HEK293 (cell line): ENCODE data around the gene NTN5.

Source experiments
- GLIS1 ChIP-seq: fragments of 450-650 bp; formaldehyde crosslinking; IDR thresholded peaks from 2 replicates; pipeline ENCODE4 v1.5.1; 2016; ENCODE audit warnings: missing biosample characterization, missing genetic modification characterization
- HIC1 ChIP-seq: fragments of 450-650 bp; formaldehyde crosslinking; IDR thresholded peaks from 2 replicates; pipeline ENCODE4 v1.5.1; 2016; ENCODE audit warnings: missing biosample characterization, missing genetic modification characterization
- IKZF3 ChIP-seq: fragments of 450-650 bp; IDR thresholded peaks from 2 replicates; pipeline ENCODE4 v1.5.0; 2018; ENCODE audit warnings: missing biosample characterization, mild to moderate bottlenecking, missing genetic modification characterization, moderate library complexity
- KLF10 ChIP-seq: fragments of 450-650 bp; IDR thresholded peaks from 2 replicates; pipeline ENCODE4 v1.5.1; 2018; ENCODE audit warnings: missing biosample characterization, mild to moderate bottlenecking, missing genetic modification characterization
- KLF7 ChIP-seq: fragments of 450-650 bp; formaldehyde crosslinking; IDR thresholded peaks from 2 replicates; pipeline ENCODE4 v1.5.1; 2016; ENCODE audit warnings: missing biosample characterization, missing genetic modification characterization, borderline replicate concordance
- KLF9 ChIP-seq: fragments of 450-650 bp; formaldehyde crosslinking; IDR thresholded peaks from 2 replicates; pipeline ENCODE4 v1.5.1; 2016; ENCODE audit warnings: missing biosample characterization, missing genetic modification characterization, low read depth
- OSR2 ChIP-seq: fragments of 450-650 bp; formaldehyde crosslinking; IDR thresholded peaks from 2 replicates; pipeline ENCODE4 v1.5.1; 2016; ENCODE audit warnings: missing biosample characterization, missing genetic modification characterization
- OVOL3 ChIP-seq: fragments of 450-650 bp; formaldehyde crosslinking; IDR thresholded peaks from 2 replicates; pipeline ENCODE4 v1.5.1; 2016; ENCODE audit warnings: missing biosample characterization, missing genetic modification characterization
- PRDM10 ChIP-seq: fragments of 450-650 bp; formaldehyde crosslinking; IDR thresholded peaks from 2 replicates; pipeline ENCODE4 v1.5.1; 2016; ENCODE audit warnings: missing biosample characterization, missing genetic modification characterization
- SCRT1 ChIP-seq: fragments of 450-650 bp; formaldehyde crosslinking; IDR thresholded peaks from 2 replicates; pipeline ENCODE4 v1.5.1; 2016; ENCODE audit warnings: missing biosample characterization, missing genetic modification characterization, borderline replicate concordance
- SP2 ChIP-seq: fragments of 450-650 bp; formaldehyde crosslinking; IDR thresholded peaks from 2 replicates; pipeline ENCODE4 v1.5.1; 2016; ENCODE audit warnings: missing biosample characterization, missing genetic modification characterization
- SP3 ChIP-seq: fragments of 450-650 bp; formaldehyde crosslinking; IDR thresholded peaks from 2 replicates; pipeline ENCODE4 v1.5.1; 2016; ENCODE audit warnings: missing biosample characterization, missing genetic modification characterization
- YY1 ChIP-seq: fragments of 450-650 bp; formaldehyde crosslinking; IDR thresholded peaks from 2 replicates; pipeline ENCODE4 v1.5.1; 2018; ENCODE audit warnings: missing biosample characterization, missing genetic modification characterization
- ZBTB10 ChIP-seq: fragments of 450-650 bp; formaldehyde crosslinking; IDR thresholded peaks from 2 replicates; pipeline ENCODE4 v1.5.1; 2016; ENCODE audit warnings: missing biosample characterization, missing genetic modification characterization
- ZBTB20 ChIP-seq: fragments of 450-650 bp; formaldehyde crosslinking; IDR thresholded peaks from 2 replicates; pipeline ENCODE4 v1.5.1; 2016; ENCODE audit warnings: missing biosample characterization, missing genetic modification characterization
- ZEB2 ChIP-seq: fragments of 450-650 bp; formaldehyde crosslinking; IDR thresholded peaks from 2 replicates; pipeline ENCODE4 v1.5.1; 2016; ENCODE audit warnings: missing biosample characterization, missing genetic modification characterization
- ZFHX2 ChIP-seq: fragments of 450-650 bp; formaldehyde crosslinking; conservative IDR thresholded peaks from 2 replicates; pipeline ENCODE4 v1.5.1; 2016; ENCODE audit warnings: missing biosample characterization, missing genetic modification characterization
- ZFP3 ChIP-seq: fragments of 450-650 bp; formaldehyde crosslinking; IDR thresholded peaks from 2 replicates; pipeline ENCODE4 v1.5.1; 2016; ENCODE audit warnings: low read depth, missing biosample characterization, missing genetic modification characterization
- ZFP37 ChIP-seq: fragments of 450-650 bp; formaldehyde crosslinking; IDR thresholded peaks from 2 replicates; pipeline ENCODE4 v1.5.1; 2016; ENCODE audit warnings: missing biosample characterization, missing genetic modification characterization
- ZNF132 ChIP-seq: fragments of 450-650 bp; formaldehyde crosslinking; IDR thresholded peaks from 2 replicates; pipeline ENCODE4 v1.5.1; 2017; ENCODE audit warnings: missing biosample characterization, missing genetic modification characterization, borderline replicate concordance
- ZNF18 ChIP-seq: fragments of 450-650 bp; formaldehyde crosslinking; IDR thresholded peaks from 2 replicates; pipeline ENCODE4 v1.5.1; 2016; ENCODE audit warnings: missing biosample characterization, missing genetic modification characterization
- ZNF223 ChIP-seq: fragments of 450-650 bp; formaldehyde crosslinking; IDR thresholded peaks from 2 replicates; pipeline ENCODE4 v1.5.1; 2016; ENCODE audit warnings: missing biosample characterization, missing genetic modification characterization
- ZNF239 ChIP-seq: fragments of 450-650 bp; formaldehyde crosslinking; IDR thresholded peaks from 2 replicates; pipeline ENCODE4 v1.5.1; 2016; ENCODE audit warnings: missing biosample characterization, missing genetic modification characterization
- ZNF24 ChIP-seq: fragments of 450-650 bp; formaldehyde crosslinking; IDR thresholded peaks from 2 replicates; pipeline ENCODE4 v1.5.1; 2016; ENCODE audit warnings: missing biosample characterization, missing genetic modification characterization
- ZNF324 ChIP-seq: fragments of 450-650 bp; formaldehyde crosslinking; IDR thresholded peaks from 2 replicates; pipeline ENCODE4 v1.5.1; 2016; ENCODE audit warnings: missing biosample characterization, missing genetic modification characterization
- ZNF341 ChIP-seq: fragments of 450-650 bp; formaldehyde crosslinking; IDR thresholded peaks from 2 replicates; pipeline ENCODE4; 2016; ENCODE audit warnings: low read depth, missing biosample characterization, missing genetic modification characterization
- ZNF354C ChIP-seq: fragments of 450-650 bp; formaldehyde crosslinking; IDR thresholded peaks from 2 replicates; pipeline ENCODE4 v1.5.1; 2016; ENCODE audit warnings: missing biosample characterization, missing genetic modification characterization, low read depth, borderline replicate concordance
- ZNF510 ChIP-seq: fragments of 450-650 bp; formaldehyde crosslinking; IDR thresholded peaks from 2 replicates; pipeline ENCODE4 v1.5.1; 2018; ENCODE audit warnings: mild to moderate bottlenecking, missing genetic modification characterization, missing biosample characterization; ENCODE audit not compliant: insufficient replicate concordance
- ZNF561 ChIP-seq: fragments of 450-650 bp; IDR thresholded peaks from 2 replicates; pipeline ENCODE4 v1.5.1; 2018; ENCODE audit warnings: missing biosample characterization, missing genetic modification characterization, borderline replicate concordance
- ZNF837 ChIP-seq: fragments of 450-650 bp; formaldehyde crosslinking; IDR thresholded peaks from 2 replicates; pipeline ENCODE4 v1.5.1; 2016; ENCODE audit warnings: missing biosample characterization, missing genetic modification characterization

NTN5 gene

GRCh38 chr19:48614436-48615230, 58.2 kb downstream of the NTN5 start, which contains the start of gene FAM83E (continued):
- peak; percentile 85; the same call in 1 of the 2 replicates for TF ChIP-seq HIC1
- no peak for TF ChIP-seq ZNF132
- no peak for TF ChIP-seq ZNF354C (tag by site-specific recombination)
- TF ChIP-seq SP3, result peak; percentile 83
- peak; percentile 100 for TF ChIP-seq GLIS1 (tag by site-specific recombination)
- TF ChIP-seq SCRT1 (tag by site-specific recombination), result no peak
- TF ChIP-seq ZEB2 (tag by site-specific recombination), result peak; percentile 86
- peak; percentile 45; the same call in 1 of the 2 replicates for TF ChIP-seq ZBTB10
- TF ChIP-seq IKZF3 (tag by site-specific recombination), result peak; percentile 88
- TF ChIP-seq KLF7 (tag by site-specific recombination), result peak; percentile 85
- 0 out of 2 replicates have a peak, but pooled peaks have one; percentile 34 for TF ChIP-seq OVOL3 (tag by site-specific recombination)
- TF ChIP-seq ZNF837 (tag by site-specific recombination), result no peak
- 0 out of 2 replicates have a peak, but pooled peaks have one; percentile 41 for TF ChIP-seq ZNF24
- 0 out of 2 replicates have a peak, but pooled peaks have one; percentile 12 for TF ChIP-seq ZNF18 (tag by site-specific recombination)
- peak; percentile 21; the same call in 1 of the 2 replicates for TF ChIP-seq ZFHX2 (tag by site-specific recombination)
- peak; percentile 11; the same call in 1 of the 2 replicates for TF ChIP-seq YY1 (tag by site-specific recombination)
- peak; percentile 54; the same call in 1 of the 2 replicates for TF ChIP-seq PRDM10 (tag by site-specific recombination)
- peak; percentile 74; the same call in 1 of the 2 replicates for TF ChIP-seq KLF9 (tag by site-specific recombination)
- peak; percentile 70 for TF ChIP-seq OSR2 (tag by site-specific recombination)
- peak; percentile 70 for TF ChIP-seq ZNF341
- TF ChIP-seq ZFP3 (tag by site-specific recombination), result no peak
- 0 out of 2 replicates have a peak, but pooled peaks have one; percentile 43 for TF ChIP-seq ZNF223 (tag by site-specific recombination)
- TF ChIP-seq ZNF561 (tag by site-specific recombination), result peak; percentile 96
- TF ChIP-seq ZNF510 (tag by site-specific recombination), result no peak
- TF ChIP-seq ZNF239 (tag by site-specific recombination), result peak; percentile 57; the same call in 1 of the 2 replicates
- TF ChIP-seq KLF10 (tag by site-specific recombination), result peak; percentile 80
- peak; percentile 77; the same call in 1 of the 2 replicates for TF ChIP-seq ZFP37 (tag by site-specific recombination)
- peak; percentile 64 for TF ChIP-seq SP2
- TF ChIP-seq ZNF324 (tag by site-specific recombination), result no peak
- peak; percentile 50; the same call in 1 of the 2 replicates for TF ChIP-seq ZBTB20 (tag by site-specific recombination)
